ENCODE results near the gene CHURC1.
"Not testable (repeated sequence)": the region's sequence is repeated elsewhere in the genome, so short reads cannot be mapped to it uniquely, and the experiment has no call there.

- not testable (repeated sequence) for TF ChIP-seq CREB1 (CRISPR knock-in tag; IDR thresholded peaks at IDR 0.05); ATF3 (CRISPR knock-in tag; conservative IDR thresholded peaks at IDR 0.05); NR2C2 (CRISPR knock-in tag; IDR thresholded peaks at IDR 0.05); E2F1 (CRISPR knock-in tag; IDR thresholded peaks at IDR 0.05); CTCF (IDR thresholded peaks at IDR 0.05)
Measured at GRCh38 chr14:64913477-64913876, 778 bp upstream of the CHURC1 start.
